Loucy (cell line): Measurements from ENCODE around the gene VIL1.
A peak's percentile ranks its signal among the peaks of the same experiment; 100 is the strongest.

Experiments used
- H2AFZ ChIP-seq: fragments of 200-600 bp; sonication (generic); 2 replicates; pipeline ENCODE4 v1.6.0; 2016; ENCODE audit warnings: antibody characterized with exemption, mild to moderate bottlenecking, low read length, moderate library complexity
- H3F3A ChIP-seq: fragments of 200-600 bp; 2 replicates; pipeline ENCODE4 v1.6.0; 2016; ENCODE audit warnings: antibody characterized with exemption, low read depth, mild to moderate bottlenecking
- H3K27me3 ChIP-seq: fragments of 200-600 bp; sonication (generic); 2 replicates; pipeline ENCODE4 v1.6.1; 2014; ENCODE audit warnings: low read length, mild to moderate bottlenecking; ENCODE audit not compliant: insufficient read depth, poor library complexity, severe bottlenecking
- H3K36me3 ChIP-seq: fragments of 200-600 bp; sonication (generic); 2 replicates; pipeline ENCODE4 v1.6.1; 2016; ENCODE audit warnings: low read length; ENCODE audit not compliant: insufficient read depth
- H3K4me1 ChIP-seq: fragments of 200-600 bp; sonication (generic); 2 replicates; pipeline ENCODE4 v1.5.1; 2014; ENCODE audit warnings: low read length, mild to moderate bottlenecking; ENCODE audit not compliant: insufficient read depth, poor library complexity, severe bottlenecking
- H3K4me2 ChIP-seq: fragments of 200-600 bp; sonication (generic); 2 replicates; pipeline ENCODE4 v1.6.0; 2014; ENCODE audit warnings: antibody characterized with exemption, low read length, low read depth, mild to moderate bottlenecking; ENCODE audit not compliant: poor library complexity, severe bottlenecking
- H3K4me3 ChIP-seq: fragments of 200-600 bp; sonication (generic); 2 replicates; pipeline ENCODE4 v1.5.1; 2014; ENCODE audit warnings: low read length, mild to moderate bottlenecking, mixed read lengths; ENCODE audit not compliant: poor library complexity, severe bottlenecking
- H3K79me2 ChIP-seq: fragments of 200-600 bp; sonication (generic); 2 replicates; pipeline ENCODE4 v1.6.1; 2014; ENCODE audit warnings: low read length; ENCODE audit not compliant: insufficient read depth
- H3K9ac ChIP-seq: fragments of 200-600 bp; sonication (generic); 2 replicates; pipeline ENCODE4 v1.6.0; 2014; ENCODE audit warnings: mild to moderate bottlenecking, low read depth, low read length, moderate library complexity; ENCODE audit not compliant: poor library complexity, severe bottlenecking
- H3K9me2 ChIP-seq: fragments of 200-600 bp; sonication (generic); replicated peaks from 2 replicates; pipeline ENCODE4 v1.6.1; 2016; ENCODE audit warnings: low read depth, low read length, mixed read lengths
- H3K9me3 ChIP-seq: fragments of 200-600 bp; sonication (generic); 2 replicates; pipeline ENCODE4 v1.6.1; 2014; ENCODE audit warnings: mild to moderate bottlenecking, antibody characterized with exemption, low read length, low read depth; ENCODE audit not compliant: insufficient read depth
- H4K20me1 ChIP-seq: fragments of 200-600 bp; sonication (generic); 2 replicates; pipeline ENCODE4 v1.6.0; 2014; ENCODE audit warnings: antibody characterized with exemption, low read length, mild to moderate bottlenecking; ENCODE audit not compliant: insufficient read depth, poor library complexity, severe bottlenecking
- CTCF ChIP-seq: fragments of 200-600 bp; sonication (generic); conservative IDR thresholded peaks from 2 replicates; pipeline ENCODE4 v1.5.1; 2014; ENCODE audit warnings: mild to moderate bottlenecking, antibody characterized with exemption, low read length
- EZH2phosphoT487 ChIP-seq: fragments of 200-600 bp; IDR thresholded peaks from 2 replicates; pipeline ENCODE4 v1.6.1; 2018; ENCODE audit warnings: antibody characterized with exemption, mild to moderate bottlenecking, moderate library complexity, borderline replicate concordance

VIL1 gene

GRCh38 chr2:218458598-218458997 lies 39.7 kb downstream of the VIL1 start:
- H3K36me3 ChIP-seq, result peaks cover 65% of the 10 kb centered on the region; the same call in 1 of the 2 replicates
- no peaks in the 10 kb centered on the region for H3K4me1 ChIP-seq
- H2AFZ ChIP-seq, result no peak overlapping the region
- no peaks in the 10 kb centered on the region for H4K20me1 ChIP-seq
- H3K9ac ChIP-seq, result no peak overlapping the region
- TF ChIP-seq CTCF (no peak), EZH2phosphoT487 (no peak)
- no peaks in the 10 kb centered on the region for H3K27me3 ChIP-seq
- no peaks in the 10 kb centered on the region for H3K9me3 ChIP-seq
- no peaks in the 10 kb centered on the region for H3K79me2 ChIP-seq
- no peak overlapping the region for H3K4me3 ChIP-seq
- no peak overlapping the region for H3K4me2 ChIP-seq
- no peaks in the 10 kb centered on the region for H3K9me2 ChIP-seq
- no peaks in the 10 kb centered on the region for H3F3A ChIP-seq

GRCh38 chr2:218465987-218466633 lies 47.2 kb downstream of the VIL1 start:
- Histone ChIP-seq H3K9me3 (no peaks in the 10 kb centered on the region), H3K36me3 (peaks cover 37% of the 10 kb centered on the region; the same call in 1 of the 2 replicates), H3K79me2 (no peaks in the 10 kb centered on the region), H3K9ac (no peak overlapping the region), H3F3A (no peaks in the 10 kb centered on the region), H3K4me2 (no peak overlapping the region), H2AFZ (no peak overlapping the region), H3K27me3 (no peaks in the 10 kb centered on the region), H3K9me2 (no peaks in the 10 kb centered on the region), H3K4me3 (no peak overlapping the region), H4K20me1 (no peaks in the 10 kb centered on the region), H3K4me1 (no peaks in the 10 kb centered on the region)
- TF ChIP-seq CTCF, result peak; percentile 78
- no peak for TF ChIP-seq EZH2phosphoT487

DNA sequence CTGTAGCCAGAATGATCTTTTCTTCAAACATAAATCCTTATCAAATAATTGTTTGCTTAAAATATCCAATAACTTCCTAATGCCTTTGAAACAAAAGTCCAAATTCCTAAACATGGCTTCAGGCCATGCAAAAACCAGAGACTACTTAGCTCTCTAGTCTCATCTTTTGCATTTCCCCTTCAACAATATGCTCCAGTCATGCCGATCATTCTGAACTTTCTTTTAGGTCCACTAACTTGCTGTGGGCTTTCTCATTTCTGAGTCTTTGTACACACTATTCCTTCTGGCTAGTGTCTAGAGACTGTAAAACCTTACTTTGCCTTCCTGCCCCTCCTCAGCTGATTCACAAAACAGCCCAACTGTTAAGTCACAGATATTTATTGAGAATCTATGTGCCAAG lies 51.5 kb downstream of the VIL1 start:
- Histone ChIP-seq H3K9me2 (no peaks in the 10 kb centered on the region), H2AFZ (no peak overlapping the region), H3K4me3 (no peak overlapping the region), H3K79me2 (no peaks in the 10 kb centered on the region), H3K36me3 (peaks cover 42% of the 10 kb centered on the region; the same call in 1 of the 2 replicates), H3K4me1 (no peaks in the 10 kb centered on the region), H3K9ac (no peak overlapping the region), H3K27me3 (no peaks in the 10 kb centered on the region), H4K20me1 (no peaks in the 10 kb centered on the region), H3K9me3 (no peaks in the 10 kb centered on the region), H3F3A (no peaks in the 10 kb centered on the region), H3K4me2 (no peak overlapping the region)
- TF ChIP-seq EZH2phosphoT487, result no peak
- no peak for TF ChIP-seq CTCF
